Activated T-helper 9 cell treated with anti-CD3 and anti-CD28 coated beads, Interleukin-2, amount 50 U/mL, for 16 hours (primary cell): ENCODE measurements around the gene MSI2.

Source experiments
- DNase-seq: peaks from one replicate; pipeline ENCODE4 v3.0.0-alpha.2; 2020; ENCODE audit warnings: low read depth

The MSI2 gene

DNA sequence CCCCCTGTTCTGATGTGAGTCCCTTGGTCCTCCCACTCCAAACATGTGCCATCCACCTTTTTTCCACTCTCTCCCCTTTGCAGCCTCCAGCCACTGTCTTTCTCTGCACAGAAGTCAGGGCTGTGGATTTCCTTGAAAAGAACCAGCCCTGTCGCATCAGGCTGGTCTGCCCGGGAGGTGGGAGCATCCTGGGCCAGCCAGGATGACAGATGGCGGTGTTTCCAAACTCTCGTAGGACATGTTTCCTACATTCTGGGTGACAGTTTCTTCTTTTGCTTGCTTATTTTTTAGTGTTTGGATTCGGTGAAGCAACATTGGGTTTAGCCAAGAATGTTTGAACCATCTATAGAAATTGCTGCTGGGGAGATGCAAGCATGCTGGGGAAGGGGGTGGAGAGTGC, 388.0 kb downstream of the MSI2 start:
- no peak for DNase-seq

DNA sequence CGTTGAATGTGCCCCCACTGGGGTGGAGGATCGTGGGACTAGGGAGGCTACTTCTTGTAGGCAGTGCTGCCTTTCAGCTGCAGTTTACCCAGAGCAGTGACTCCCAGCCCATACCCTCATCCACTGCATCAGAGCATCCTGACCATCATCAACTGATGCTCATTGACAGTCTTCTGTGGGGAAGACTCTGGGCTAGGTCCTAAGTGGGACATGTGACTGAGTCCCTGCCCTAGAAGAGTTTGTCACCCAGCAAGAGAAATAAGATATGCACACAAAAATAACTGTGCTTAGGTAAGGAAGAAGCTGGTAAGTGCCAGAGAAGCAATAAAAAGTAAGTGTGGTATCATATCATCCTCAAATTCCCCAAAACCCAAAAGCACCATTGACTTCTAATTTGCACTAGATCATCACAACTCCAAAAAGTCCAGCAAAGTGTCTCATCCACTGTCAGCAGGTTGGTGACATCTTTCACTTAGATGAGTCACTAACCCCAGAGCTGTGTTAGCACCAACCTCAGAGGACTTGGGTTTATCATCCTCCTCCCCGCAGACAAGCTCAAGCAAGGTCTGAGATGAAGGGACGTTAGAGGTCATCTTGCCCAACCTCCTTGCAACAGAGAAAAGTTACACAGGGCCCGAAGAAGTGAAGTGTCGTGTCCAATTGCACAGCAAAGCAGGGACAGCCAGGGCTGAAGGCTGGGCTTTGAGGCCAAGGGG, 389.8 kb downstream of the MSI2 start:
- no peak for DNase-seq

DNA sequence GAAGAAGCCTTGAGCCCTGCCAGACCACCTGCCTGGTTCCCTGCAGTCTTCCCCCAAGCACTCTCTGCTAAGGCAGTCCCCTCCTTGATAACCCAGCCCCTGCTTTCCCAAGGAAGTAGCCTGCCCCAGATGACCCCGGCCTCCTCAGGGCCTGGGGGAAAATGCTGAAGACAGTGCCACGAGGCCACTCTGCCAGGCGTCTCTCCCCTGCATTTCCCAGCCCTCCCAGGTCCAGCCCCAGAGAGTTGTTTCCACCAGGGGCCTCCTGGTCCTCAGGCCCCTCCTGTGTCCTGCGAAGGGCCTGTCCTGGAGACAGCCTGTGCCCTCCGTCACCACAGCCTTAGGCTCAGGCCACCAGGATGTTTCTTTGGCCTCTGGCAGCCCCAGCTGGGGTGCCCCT, 392.4 kb downstream of the MSI2 start:
- DNase-seq: no peak

DNA sequence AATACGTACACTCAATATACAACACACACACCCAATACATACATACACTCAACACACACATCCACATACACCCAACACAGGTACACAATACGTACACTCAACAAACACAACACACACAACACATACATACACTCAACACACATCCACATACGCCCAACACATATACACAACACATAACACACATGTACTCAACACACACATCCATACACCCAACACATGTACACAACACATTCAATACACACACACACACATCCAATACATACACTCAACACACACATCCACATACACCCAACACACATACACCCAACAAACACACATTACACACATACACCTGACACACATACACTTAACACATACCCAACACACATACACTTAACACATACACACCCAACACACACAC, 392.9 kb downstream of the MSI2 start:
- DNase-seq: no peak

DNA sequence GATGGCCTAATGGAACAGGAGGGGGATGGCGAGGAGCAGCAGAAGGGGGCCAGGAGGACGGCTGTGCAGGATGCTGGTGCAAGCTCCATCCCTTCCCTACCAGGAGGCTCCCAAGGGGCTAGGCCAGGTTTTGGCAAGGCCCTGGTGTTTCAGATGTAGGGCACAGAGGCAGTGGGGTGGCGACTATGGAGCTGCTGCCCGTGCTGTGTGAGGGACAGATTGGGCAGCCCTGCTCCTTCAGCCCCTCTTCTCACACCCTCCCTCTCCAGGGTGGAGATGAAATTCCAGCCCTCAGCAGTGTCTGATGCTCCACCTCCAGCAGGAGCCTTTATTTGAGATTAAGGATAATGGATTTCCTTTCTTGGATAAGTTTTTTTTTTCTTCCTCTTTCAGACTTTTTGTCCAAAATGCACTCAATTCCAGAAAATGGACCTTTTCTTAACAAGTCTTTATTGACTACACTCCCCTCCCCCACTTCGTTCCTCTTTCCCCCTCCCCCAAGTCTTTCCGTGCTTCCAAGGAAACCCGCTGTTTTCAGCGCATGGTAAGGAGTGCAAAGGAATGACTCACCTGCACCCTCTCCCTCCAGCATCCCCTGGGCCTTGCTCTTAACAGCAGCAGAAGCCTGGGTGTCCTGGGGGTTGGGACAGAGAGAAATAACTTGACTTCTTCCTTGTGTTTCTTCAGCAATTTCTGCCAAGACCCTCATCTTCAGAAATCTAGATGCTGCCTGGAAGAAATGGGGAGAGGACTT, 393.6 kb downstream of the MSI2 start:
- no peak for DNase-seq

DNA sequence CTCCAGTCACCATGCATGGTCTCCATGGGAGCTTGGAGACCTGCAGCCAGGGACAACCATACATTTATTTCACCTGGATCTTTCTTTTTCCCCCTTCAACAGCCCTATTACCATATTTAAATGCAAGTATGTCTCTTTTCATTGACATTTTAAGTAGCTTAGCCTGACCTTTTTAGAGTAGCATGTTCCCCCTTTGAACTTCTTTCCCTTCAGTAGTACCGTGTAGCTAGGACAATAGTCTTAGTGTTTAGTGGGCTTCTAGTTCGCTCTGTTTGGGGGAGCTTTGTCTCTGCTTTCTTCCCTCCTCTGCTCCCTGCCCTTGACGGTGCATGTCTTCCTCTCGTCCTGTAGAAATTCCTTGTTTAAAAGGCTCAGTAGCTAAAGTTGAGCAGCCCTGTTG, 394.2 kb downstream of the MSI2 start:
- DNase-seq: no peak

DNA sequence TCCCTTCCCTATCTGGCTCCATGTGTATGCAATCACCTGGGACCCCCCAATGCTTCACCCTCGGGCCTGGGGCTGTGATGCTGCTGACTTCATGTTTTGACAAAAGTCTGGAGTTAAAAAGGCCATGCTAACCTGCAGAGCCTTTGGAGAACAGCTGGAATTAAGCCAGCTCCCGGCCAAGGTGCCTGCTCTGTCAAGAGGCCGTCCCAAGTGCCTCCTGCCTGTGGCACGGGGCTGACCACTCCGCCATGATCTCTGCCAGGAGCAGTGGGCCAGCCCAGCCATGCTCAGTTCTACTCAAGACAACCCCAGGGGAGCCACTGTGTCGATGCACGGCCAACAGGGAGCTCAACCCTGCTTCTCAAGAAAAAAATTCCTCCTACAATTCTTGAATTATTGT, 395.1 kb downstream of the MSI2 start:
- no peak for DNase-seq

DNA sequence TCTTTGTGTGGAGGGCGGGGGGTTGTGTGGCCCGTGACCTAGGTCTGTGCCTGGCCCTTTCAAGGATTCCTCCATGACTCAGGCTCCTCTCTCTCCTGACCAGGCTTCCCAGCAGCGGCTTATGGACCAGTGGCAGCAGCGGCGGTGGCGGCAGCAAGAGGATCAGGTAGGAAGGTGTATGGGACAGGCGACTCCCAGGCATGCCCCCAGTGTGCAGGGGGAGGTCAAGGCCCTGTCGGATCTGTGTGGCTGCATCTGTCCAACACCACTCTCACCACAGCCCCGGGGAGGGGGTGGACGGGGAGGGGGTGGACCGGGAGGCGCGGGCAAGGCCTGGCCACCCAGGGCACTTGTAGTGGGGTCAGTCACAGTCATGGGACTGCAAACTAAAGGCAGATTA, 395.7 kb downstream of the MSI2 start:
- no peak for DNase-seq

DNA sequence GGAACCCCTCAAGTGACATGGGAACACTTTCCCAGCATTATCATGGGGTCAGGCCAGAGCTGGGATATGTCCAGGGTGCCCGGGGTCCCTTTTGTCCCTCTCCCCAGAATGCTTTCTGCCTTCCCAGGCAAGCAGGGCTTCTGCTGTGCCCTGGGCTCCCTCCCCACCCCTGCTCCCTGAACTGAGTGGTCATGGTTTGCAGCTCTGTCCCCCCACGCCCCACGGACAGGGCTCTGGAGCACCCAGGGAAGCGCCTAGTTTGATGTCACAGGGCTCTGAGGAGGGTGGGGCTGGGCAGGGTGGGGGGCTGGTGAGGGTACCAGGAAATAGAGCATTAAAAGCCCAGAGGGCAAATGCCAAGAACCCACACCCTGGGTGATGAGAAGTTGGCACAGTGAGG, 396.5 kb downstream of the MSI2 start:
- DNase-seq: no peak

DNA sequence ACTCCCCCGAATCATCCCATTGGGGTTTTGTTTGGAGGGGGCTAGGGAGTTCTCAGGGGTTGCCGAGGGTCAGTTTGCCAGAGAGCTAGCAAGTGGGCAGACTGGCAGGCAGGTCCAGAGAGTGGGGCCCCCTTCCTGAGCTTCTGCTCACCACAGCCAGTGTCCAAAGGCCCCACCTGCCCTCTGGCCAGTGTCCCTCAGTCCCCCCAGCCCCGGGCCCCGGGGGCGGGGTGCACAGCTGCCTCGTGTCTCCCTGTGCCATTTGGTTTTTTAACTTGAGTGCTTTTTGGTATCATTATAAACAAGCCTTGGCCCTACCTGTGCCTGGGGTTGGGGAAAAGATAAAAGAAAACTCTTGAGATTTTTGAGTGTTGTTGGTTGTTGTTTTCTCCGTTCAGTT, 397.0 kb downstream of the MSI2 start:
- DNase-seq: no peak

DNA sequence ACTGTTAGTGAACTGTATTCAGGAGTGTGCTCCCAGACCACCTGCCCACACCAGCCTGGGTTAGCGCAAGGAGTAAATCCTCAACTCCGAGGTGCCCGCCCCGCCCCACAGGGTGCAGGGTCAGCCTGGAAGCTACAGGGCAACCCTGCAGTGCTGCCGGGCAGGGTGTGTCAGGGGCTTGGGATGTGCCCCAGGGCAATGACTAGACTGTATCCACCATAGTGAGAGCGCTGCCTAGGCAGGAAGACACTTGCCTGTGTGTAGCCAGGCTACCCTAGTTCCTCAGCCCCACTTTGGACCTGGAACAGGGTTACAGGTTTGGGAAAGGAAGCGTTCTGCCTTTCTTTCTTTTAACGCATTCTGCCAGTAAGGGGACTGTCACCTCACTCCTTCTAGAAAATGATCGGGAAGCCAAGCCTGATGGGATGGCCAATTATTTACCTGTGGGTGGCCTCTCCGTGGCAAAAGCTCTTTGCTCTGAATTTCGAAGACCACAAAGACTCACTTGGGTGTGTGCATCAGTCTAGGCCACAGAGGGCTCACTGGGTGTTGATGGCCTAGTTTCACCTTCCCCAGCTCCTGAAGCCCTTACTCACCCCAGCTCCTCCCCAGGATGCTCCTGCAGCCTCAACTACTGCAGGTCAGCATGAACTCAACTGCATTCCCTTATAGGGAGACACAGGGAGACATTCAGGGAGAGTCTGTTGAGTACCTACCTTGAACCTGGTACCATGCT, 397.9 kb downstream of the MSI2 start:
- no peak for DNase-seq

DNA sequence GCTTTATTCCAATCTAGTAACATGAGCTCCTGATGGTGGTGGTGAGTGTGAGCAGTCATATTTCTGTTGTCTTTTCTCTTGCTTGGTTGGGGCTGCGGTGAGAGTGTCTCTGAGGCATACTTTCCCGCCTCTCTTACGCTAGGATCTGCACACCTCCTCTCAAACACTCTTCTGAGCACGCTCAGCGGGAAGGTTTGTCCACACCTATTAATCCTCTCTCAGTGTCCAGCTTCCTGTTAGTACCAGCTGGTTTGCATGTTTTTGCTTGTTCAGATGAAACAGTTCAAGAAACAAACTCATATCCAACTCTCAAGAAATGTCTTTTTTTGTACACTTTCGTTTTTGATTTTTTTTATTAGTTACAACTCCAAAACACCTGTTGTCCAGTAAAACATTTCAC, 399.2 kb downstream of the MSI2 start:
- no peak for DNase-seq

DNA sequence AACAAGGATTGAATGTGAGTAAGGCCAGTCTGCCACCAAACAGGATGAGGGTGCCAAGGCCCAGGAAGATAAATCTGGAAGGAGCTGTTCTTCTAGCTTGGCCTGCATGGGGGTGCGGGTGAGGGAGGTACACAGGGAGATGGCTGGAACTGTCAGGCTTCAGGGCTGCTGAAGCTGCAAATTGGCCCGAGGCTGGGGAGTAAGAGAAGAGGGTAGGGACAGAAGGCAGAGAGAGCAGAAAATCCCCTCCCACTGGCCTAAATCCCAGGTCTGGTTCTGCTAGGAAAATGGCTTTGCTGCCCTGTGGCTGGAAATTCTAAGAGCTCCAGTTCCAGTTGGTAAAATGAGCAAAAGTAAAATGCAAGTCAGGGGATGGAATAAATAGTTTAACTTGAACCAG, 400.9 kb downstream of the MSI2 start:
- no peak for DNase-seq

DNA sequence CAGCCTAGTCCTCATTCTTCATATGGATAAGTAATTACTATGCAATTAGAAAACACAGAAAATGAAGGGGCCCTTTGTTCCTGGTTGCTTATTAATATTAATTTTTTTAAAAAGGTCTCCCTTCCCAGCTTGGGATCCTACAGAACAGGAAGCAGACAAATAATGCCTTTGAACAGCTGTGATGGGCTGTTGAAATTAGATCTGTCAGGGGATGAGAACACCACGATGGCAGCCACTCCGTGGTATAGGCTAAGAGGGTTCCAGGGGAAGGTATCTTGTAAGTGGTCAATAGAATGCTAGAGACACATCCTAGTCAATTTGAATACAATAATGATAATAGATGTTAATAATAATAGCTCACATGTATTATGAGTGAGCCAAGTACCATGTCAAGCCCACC, 405.7 kb downstream of the MSI2 start:
- DNase-seq: no peak

DNA sequence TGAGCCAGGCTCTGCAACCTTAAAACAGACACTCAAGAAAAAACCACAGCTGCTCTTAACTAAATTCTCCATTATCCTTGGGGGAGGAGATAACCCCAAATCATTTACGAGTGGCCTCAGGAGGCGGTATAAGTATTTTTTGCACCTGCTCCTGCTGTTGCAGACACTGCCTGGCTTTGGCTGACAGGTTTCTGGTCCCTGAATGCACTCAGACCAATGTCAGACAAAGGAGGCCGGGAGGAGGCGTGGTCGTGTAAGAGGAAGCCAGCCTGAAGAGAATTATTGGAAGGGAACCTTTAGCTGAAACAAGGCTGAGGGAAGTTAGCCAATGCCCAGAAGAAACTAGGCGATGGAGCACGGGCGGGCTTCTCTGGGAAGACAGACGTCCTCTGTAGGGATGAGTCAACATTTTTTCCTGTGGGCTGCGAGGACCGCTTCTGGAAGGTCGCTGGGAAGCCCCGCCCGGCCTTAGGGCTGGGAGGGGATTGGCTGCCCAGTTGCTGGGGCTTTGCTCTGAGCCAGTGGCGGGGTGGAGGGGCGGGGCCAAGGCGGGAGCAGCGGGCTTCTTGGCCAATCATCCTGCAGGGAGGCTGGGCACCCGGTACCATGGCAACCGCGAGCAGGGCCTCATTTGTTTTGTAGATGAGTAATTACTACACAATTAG, 406.5 kb downstream of the MSI2 start:
- no peak for DNase-seq

DNA sequence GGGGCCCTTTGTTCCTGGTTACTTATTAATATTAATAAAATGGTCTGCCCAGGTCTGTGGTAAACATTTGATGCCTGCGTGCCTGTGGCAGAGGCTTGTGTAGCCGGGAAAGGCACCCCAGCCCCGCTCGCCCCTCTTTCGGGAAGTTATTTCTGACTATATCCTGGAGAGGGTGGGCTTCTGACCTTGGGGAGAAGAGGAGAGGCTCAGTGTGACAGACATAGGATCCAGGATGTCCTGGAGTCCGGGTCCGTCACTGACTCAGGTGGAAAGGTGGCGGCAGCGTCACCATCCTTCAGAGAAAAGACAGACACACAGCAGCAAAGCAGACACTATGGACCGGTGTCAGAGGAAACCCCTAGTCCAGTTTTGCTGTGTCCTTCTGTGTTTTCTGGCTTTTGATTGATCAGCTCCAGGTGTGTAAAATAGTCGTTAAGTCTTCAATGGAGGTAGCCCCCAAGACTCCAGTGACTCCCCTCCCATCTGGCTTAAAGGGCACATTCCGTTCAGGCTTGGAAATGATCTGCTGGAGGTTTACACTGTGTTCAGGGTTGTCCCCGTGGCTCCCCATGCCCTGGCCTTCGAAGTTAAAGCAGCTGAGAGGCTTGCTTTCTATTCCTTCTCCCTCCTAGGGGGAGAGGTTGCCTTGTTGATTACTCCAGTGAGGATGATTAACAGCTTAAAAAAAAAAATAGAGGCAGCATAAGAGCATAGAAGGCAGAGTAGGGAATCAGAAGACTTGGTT, 407.2 kb downstream of the MSI2 start:
- no peak for DNase-seq

DNA sequence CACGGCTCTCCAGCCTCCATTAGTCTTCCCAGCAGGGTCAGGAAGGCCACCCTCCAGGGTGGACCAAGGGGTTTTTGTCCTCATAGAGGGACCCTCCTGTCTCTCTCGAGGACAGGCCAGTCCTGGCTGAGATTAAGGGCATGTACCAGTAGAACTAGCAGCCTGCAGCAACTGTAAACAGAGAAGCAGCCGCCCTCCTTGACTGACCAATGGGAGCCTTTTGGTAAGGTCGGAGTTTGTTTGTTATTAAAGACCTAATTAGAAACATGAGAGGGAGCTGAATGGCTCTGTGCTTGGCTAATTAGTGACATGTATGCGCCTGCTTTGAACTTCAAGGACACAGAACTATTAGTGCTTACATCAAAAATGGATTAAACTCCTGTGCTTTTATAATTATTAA, 408.8 kb downstream of the MSI2 start:
- DNase-seq: no peak

DNA sequence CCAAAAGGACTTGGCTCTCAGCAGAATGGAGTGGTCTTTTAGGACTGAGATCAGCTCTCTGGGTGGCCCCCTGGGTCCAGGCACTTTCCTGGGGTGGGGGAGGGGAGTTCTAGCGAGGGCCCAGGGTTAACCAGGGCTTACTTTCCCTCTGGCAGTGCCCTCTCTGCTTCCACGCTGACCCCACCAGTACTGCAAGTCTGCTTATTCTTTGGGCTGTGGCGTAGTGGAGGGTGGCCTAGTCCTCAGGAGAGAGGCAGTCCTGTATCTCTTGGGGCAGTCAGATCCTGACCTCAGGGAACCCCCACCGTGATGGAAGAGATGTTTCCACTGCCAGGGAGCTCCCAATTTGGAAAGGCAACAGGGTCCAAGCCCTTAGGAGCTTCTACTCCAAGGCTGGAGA, 409.4 kb downstream of the MSI2 start:
- DNase-seq: no peak

DNA sequence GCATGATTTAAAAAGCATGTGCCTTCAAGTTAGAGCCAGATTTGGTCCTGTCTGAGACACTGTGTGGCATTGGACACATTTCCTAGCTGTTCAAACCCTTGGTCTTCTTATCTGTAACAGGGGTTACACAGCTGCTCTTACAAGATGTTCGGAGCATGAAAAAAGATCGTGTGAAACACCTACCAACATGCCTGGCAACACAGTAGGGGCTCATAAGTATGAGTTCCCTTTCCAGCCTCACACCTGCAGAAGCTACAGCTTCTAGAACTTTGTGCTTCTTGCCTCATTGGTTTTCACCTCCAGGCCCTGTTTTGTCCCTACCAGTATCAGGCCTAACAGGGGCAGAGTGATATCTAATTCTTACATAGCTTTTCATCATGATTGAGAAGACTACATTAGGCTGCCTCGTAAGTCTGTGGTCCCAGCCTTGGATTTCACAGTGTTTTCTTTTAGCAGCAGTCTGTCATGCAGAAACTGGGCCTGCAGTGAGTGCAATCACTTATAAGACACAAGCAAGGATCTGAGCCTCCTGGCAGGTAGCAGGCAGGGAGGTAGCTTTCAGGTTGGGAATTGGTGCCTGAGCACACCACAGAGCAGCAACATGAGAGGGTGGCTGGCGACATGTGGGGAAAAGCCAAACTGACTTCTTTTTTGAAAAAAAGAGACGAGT, 410.0 kb downstream of the MSI2 start:
- DNase-seq: no peak

DNA sequence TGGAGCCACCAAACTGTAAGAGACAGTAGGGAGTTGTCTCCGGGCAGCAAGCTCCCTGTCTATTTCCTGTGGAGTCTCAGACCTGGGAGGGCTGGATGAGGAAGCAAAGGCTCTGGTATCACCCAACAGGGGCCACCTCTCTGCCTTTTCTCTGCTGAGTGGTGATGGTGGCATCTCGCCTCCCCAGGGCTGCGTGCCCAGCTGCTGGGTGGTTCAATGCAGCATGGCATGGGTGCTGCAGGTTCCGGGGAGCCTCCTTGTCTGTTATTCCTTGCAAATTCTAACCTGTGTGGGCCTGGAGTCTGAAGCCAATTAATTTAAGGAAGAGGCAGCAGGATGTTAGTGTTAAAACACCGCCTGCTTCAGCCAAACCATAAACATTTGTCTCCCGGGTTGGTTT, 410.6 kb downstream of the MSI2 start:
- no peak for DNase-seq

DNA sequence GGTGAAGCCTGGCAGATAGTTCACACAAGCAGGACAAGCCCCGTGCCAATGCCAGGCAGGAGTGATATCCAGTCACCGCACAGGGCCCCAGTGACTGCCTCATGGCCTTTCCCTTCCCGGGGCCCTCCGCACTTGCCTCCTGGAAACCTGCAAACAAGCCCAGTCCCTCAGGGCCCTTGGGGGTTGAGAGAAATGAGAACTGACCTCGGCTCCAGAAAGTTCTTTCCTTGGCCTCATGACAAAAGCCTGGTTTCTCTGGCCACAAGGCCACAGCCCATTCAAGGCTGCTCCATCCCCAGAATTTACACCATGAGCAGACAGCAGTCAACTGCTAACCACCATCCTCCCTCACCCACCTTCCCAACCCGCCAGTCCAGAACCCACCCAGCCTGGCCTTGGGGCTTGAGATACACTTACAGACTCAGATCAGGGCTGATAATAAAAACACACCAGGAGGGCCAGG, 411.2 kb downstream of the MSI2 start:
- DNase-seq: no peak
